ENCODE results near the gene GPX1. TPM values are rescaled to one million over a fixed set of nuclear protein-coding genes. Genes with fewer than 3 reads are reported as not detected.

The GPX1 gene
- total and polyA plus RNA-seq, 10 of the 15 experiments (the other 5 are each of a cell fraction or from before 2014, with no cell fraction given) = 32.0 to 1,121 (median 400) TPM

- 97% methylated on average over 6 of the region's 6 CpGs for WGBS (ENCODE audit: insufficient coverage, insufficient replicate concordance, low lambda C conversion rate, missing lambda C conversion rate)
- intact Hi-C loops (cut with micrococcal nuclease; ENCODE audit: unreplicated experiment) (loop anchor here (10.0 kb wide), 1 partner anchor 317 kb away; the partner anchor contains the start of genes IMPDH2 and NDUFAF3), in situ Hi-C loops (cut with MboI) (no loop called here)
- FAIRE-seq (no peak), ATAC-seq (no peak), DNase-seq (ENCODE audit: low read depth, low spot score) (no peak)
- peaks cover 51% of the 10 kb centered on the region for H3K4me1 ChIP-seq (ENCODE audit: control insufficient read depth, insufficient read depth, low read length)
- H3K4me2 ChIP-seq (ENCODE audit: control insufficient read depth, insufficient read depth) = no peak overlapping the region
- ChIA-PET POLR2A (interaction anchor here (0.6 to 2.5 kb wide), 6 partner anchors 10 to 248 kb away, joined by 3 to 14 read pairs (median 4); partner anchors contain the start of gene QRICH1), SMC1A (ENCODE audit: uncharacterized antibody, unreplicated experiment) (interaction anchor here (0.6 to 2.6 kb wide), 7 partner anchors 10 to 107 kb away, joined by 3 to 12 read pairs (median 4); no protein-coding TSS in a partner anchor), RAD21 (ENCODE audit: unreplicated experiment) (interaction anchor here (0.6 to 1.2 kb wide), 6 partner anchors 9 to 313 kb away, joined by 3 to 6 read pairs (median 4); partner anchors contain the start of gene IMPDH2), CTCF (interaction anchor here (1.0 to 2.5 kb wide), 4 partner anchors 16 to 107 kb away, joined by 3 to 10 read pairs (median 7); no protein-coding TSS in a partner anchor)
- TF ChIP-seq HDGF (IDR thresholded peaks at IDR 0.05) (0 out of 2 replicates have a peak, but pooled peaks have one; percentile 7), YBX1 (IDR thresholded peaks at IDR 0.05) (no peak), POLR2AphosphoS2 (IDR thresholded peaks at IDR 0.05; ENCODE audit: low read depth, low read length) (no peak), YY1 (IDR thresholded peaks at IDR 0.05; ENCODE audit: low read depth, low read length) (peak; percentile 89), MXI1 (IDR thresholded peaks at IDR 0.05; ENCODE audit: low read depth, low read length) (no peak), IRF4 (IDR thresholded peaks at IDR 0.05; ENCODE audit: low read depth, low read length) (no peak), CHD4 (IDR thresholded peaks at IDR 0.05) (no peak), TCF7 (IDR thresholded peaks at IDR 0.05; ENCODE audit: borderline replicate concordance) (no peak), EP300 (IDR thresholded peaks at IDR 0.05; ENCODE audit: borderline replicate concordance in 1 of 2, control insufficient read depth in 1 of 2, low read depth in 2 of 2, low read length in 2 of 2) (no peak), RAD21 (IDR thresholded peaks at IDR 0.05; ENCODE audit: insufficient read depth, low read depth, low read length) (no peak), CTCF (IDR thresholded peaks at IDR 0.05 in 2 of 3, conservative IDR thresholded peaks at IDR 0.05 in 1 of 3; ENCODE audit: control insufficient read depth in 2 of 3, extremely low read depth in 1 of 3, insufficient read depth in 1 of 3, low read depth in 3 of 3, low read length in 3 of 3) (no peak)
- no peak overlapping the region for H3K4me3 ChIP-seq
- no peaks in the 10 kb centered on the region for H3K27me3 ChIP-seq (replicated peaks in 1 of 2; ENCODE audit: control insufficient read depth in 2 of 2, insufficient read depth in 2 of 2, low read length in 1 of 2)
- H2AFZ ChIP-seq (ENCODE audit: control insufficient read depth, low read depth, low read length) = peak overlapping the region; percentile 1; the same call in 1 of the 2 replicates
- peaks cover 39% of the 10 kb centered on the region for H3K79me2 ChIP-seq (ENCODE audit: control insufficient read depth, insufficient read depth, low read length)
- no peaks in the 10 kb centered on the region for H3K9me3 ChIP-seq (replicated peaks; ENCODE audit: control insufficient read depth, insufficient read depth, low read length)
- no TSS peak for BruUV-seq (replicated peaks)
- H3K36me3 ChIP-seq (ENCODE audit: control insufficient read depth in 2 of 2, insufficient read depth in 2 of 2, low read length in 1 of 2) = no peaks in the 10 kb centered on the region
- H4K20me1 ChIP-seq (ENCODE audit: control insufficient read depth, insufficient read depth) = no peaks in the 10 kb centered on the region
- no peak overlapping the region for H3K9ac ChIP-seq (ENCODE audit: control insufficient read depth, insufficient read depth, low read length)
- peak overlapping the region; percentile 89 for H3K27ac ChIP-seq (ENCODE audit: control insufficient read depth, insufficient read depth)
Measured at GRCh38 chr3:49341996-49342395, 16.2 kb downstream of the GPX1 start.

Data from GM12878 (cell line).